GM12864 (cell line): ENCODE data around the gene LGALS8.

Experiments used
- DNase-seq: peaks from one replicate; pipeline ENCODE4 v3.0.0-alpha.2; 2011; ENCODE audit warnings: low read depth
- H3K4me3 ChIP-seq: 2 replicates; pipeline ENCODE4 v1.5.1; 2011; ENCODE audit warnings: mild to moderate bottlenecking, low read depth, low read length, control low read depth
- CTCF ChIP-seq: IDR thresholded peaks from 2 replicates; pipeline ENCODE4 v1.5.1; 2011; ENCODE audit warnings: low read depth, mild to moderate bottlenecking, moderate library complexity, low read length, control low read depth, inconsistent platforms; ENCODE audit errors: missing control alignments

Gene LGALS8

GRCh38 chr1:236589531-236589930 is 65.7 kb downstream of the LGALS8 start:
- no peak overlapping the region for H3K4me3 ChIP-seq
- no peak for TF ChIP-seq CTCF
- DNase-seq = no peak

- DNase-seq = no peak
- no peak for TF ChIP-seq CTCF
- H3K4me3 ChIP-seq = no peak overlapping the region
Observed at GRCh38 chr1:236590553-236591150, 66.9 kb downstream of the LGALS8 start.

GRCh38 chr1:236602171-236602570 is 78.4 kb downstream of the LGALS8 start:
- no peak for DNase-seq
- TF ChIP-seq CTCF = no peak
- H3K4me3 ChIP-seq = no peak overlapping the region
